ENCODE data around the gene CAMK1. TPM values are rescaled to one million over a fixed set of nuclear protein-coding genes. Genes with fewer than 3 reads are reported as not detected.

Gene CAMK1
- total and polyA plus RNA-seq, 2 donors (not counting 1 experiment from before 2014, with no cell fraction given), result 27.7 to 64.2 TPM

GRCh38 chr3:9745521-9745920 lies 24.2 kb downstream of the CAMK1 start:
- Histone ChIP-seq H4K20me1 (ENCODE audit: control insufficient read depth, extremely low read depth, insufficient read depth, low read length) (no peaks in the 10 kb centered on the region), H3K27me3 (ENCODE audit: control insufficient read depth, insufficient read depth, low read length) (no peaks in the 10 kb centered on the region), H3K4me2 (ENCODE audit: extremely low read depth, insufficient read depth, low read length) (no peak overlapping the region), H3K4me1 (ENCODE audit: control insufficient read depth, extremely low read depth, insufficient read depth, low read length) (peaks cover 11% of the 10 kb centered on the region), H3K36me3 (ENCODE audit: control insufficient read depth, insufficient read depth, low read length) (peaks cover 38% of the 10 kb centered on the region), H3K79me2 (ENCODE audit: control insufficient read depth, insufficient read depth, low read length) (peaks cover under 1% of the 10 kb centered on the region), H3K27ac (ENCODE audit: insufficient read depth, low read length) (no peak overlapping the region), H2AFZ (ENCODE audit: low read length) (no peak overlapping the region), H3K9ac (ENCODE audit: insufficient read depth, low read length) (no peak overlapping the region), H3K4me3 (replicated peaks in 1 of 4; ENCODE audit: control extremely low read depth in 1 of 4, insufficient read depth in 1 of 4, low read depth in 3 of 4, low read length in 4 of 4) (no peak overlapping the region), H3K9me3 (ENCODE audit: control insufficient read depth, insufficient read depth, low read depth, low read length) (no peaks in the 10 kb centered on the region)
- DNase-seq (ENCODE audit: low read depth in 2 of 2), result no peak
- TF ChIP-seq EZH2 (IDR thresholded peaks at IDR 0.05; ENCODE audit: low read length, missing control alignments), result no peak
- TF ChIP-seq, protein P1, sequence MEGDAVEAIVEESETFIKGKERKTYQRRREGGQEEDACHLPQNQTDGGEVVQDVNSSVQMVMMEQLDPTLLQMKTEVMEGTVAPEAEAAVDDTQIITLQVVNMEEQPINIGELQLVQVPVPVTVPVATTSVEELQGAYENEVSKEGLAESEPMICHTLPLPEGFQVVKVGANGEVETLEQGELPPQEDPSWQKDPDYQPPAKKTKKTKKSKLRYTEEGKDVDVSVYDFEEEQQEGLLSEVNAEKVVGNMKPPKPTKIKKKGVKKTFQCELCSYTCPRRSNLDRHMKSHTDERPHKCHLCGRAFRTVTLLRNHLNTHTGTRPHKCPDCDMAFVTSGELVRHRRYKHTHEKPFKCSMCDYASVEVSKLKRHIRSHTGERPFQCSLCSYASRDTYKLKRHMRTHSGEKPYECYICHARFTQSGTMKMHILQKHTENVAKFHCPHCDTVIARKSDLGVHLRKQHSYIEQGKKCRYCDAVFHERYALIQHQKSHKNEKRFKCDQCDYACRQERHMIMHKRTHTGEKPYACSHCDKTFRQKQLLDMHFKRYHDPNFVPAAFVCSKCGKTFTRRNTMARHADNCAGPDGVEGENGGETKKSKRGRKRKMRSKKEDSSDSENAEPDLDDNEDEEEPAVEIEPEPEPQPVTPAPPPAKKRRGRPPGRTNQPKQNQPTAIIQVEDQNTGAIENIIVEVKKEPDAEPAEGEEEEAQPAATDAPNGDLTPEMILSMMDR (conservative IDR thresholded peaks at IDR 0.05 in 1 of 2, IDR thresholded peaks at IDR 0.05 in 1 of 2; ENCODE audit: low read depth in 1 of 2, low read length in 2 of 2), result no peak

GRCh38 chr3:9744162-9744561 lies 25.6 kb downstream of the CAMK1 start:
- Histone ChIP-seq H3K4me2 (ENCODE audit: extremely low read depth, insufficient read depth, low read length) (no peak overlapping the region), H4K20me1 (ENCODE audit: control insufficient read depth, extremely low read depth, insufficient read depth, low read length) (no peaks in the 10 kb centered on the region), H3K4me1 (ENCODE audit: control insufficient read depth, extremely low read depth, insufficient read depth, low read length) (peaks cover 11% of the 10 kb centered on the region), H2AFZ (ENCODE audit: low read length) (no peak overlapping the region), H3K27me3 (ENCODE audit: control insufficient read depth, insufficient read depth, low read length) (no peaks in the 10 kb centered on the region), H3K9ac (ENCODE audit: insufficient read depth, low read length) (no peak overlapping the region), H3K27ac (ENCODE audit: insufficient read depth, low read length) (no peak overlapping the region), H3K4me3 (replicated peaks in 1 of 4; ENCODE audit: control extremely low read depth in 1 of 4, insufficient read depth in 1 of 4, low read depth in 3 of 4, low read length in 4 of 4) (no peak overlapping the region), H3K9me3 (ENCODE audit: control insufficient read depth, insufficient read depth, low read depth, low read length) (no peaks in the 10 kb centered on the region), H3K36me3 (ENCODE audit: control insufficient read depth, insufficient read depth, low read length) (peaks cover 47% of the 10 kb centered on the region), H3K79me2 (ENCODE audit: control insufficient read depth, insufficient read depth, low read length) (peaks cover 2% of the 10 kb centered on the region)
- no peak for DNase-seq (ENCODE audit: low read depth in 2 of 2)
- TF ChIP-seq EZH2 (IDR thresholded peaks at IDR 0.05; ENCODE audit: low read length, missing control alignments), result no peak
- TF ChIP-seq, protein P1 (conservative IDR thresholded peaks at IDR 0.05 in 1 of 2, IDR thresholded peaks at IDR 0.05 in 1 of 2; ENCODE audit: low read depth in 1 of 2, low read length in 2 of 2), result no peak

DNA sequence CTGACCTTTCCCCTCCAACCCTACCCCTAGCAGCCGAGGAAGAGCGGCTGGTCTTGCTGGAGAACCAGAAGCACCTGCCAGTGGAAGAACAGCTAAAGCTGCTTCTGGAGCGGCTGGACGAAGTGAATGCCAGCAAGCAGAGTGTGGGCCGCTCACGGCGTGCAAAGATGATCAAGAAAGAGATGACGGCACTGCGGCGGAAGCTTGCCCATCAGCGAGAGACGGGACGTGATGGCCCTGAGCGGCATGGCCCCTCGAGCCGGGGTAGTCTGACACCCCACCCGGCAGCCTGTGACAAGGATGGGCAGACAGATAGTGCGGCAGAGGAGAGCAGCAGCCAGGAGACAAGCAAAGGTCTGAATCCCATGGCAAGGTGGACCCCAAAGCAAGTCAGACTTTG lies 26.2 kb downstream of the CAMK1 start:
- peaks cover 51% of the 10 kb centered on the region for H3K36me3 ChIP-seq (ENCODE audit: control insufficient read depth, insufficient read depth, low read length)
- H3K27ac ChIP-seq (ENCODE audit: insufficient read depth, low read length), result no peak overlapping the region
- H3K27me3 ChIP-seq (ENCODE audit: control insufficient read depth, insufficient read depth, low read length), result no peaks in the 10 kb centered on the region

More for the DNA sequence above, 26.2 kb downstream of the CAMK1 start:
- Histone ChIP-seq H2AFZ (ENCODE audit: low read length) (no peak overlapping the region), H3K9me3 (ENCODE audit: control insufficient read depth, insufficient read depth, low read depth, low read length) (no peaks in the 10 kb centered on the region), H3K79me2 (ENCODE audit: control insufficient read depth, insufficient read depth, low read length) (peaks cover 3% of the 10 kb centered on the region), H4K20me1 (ENCODE audit: control insufficient read depth, extremely low read depth, insufficient read depth, low read length) (no peaks in the 10 kb centered on the region), H3K4me1 (ENCODE audit: control insufficient read depth, extremely low read depth, insufficient read depth, low read length) (peaks cover 8% of the 10 kb centered on the region), H3K4me2 (ENCODE audit: extremely low read depth, insufficient read depth, low read length) (no peak overlapping the region), H3K4me3 (replicated peaks in 1 of 4; ENCODE audit: control extremely low read depth in 1 of 4, insufficient read depth in 1 of 4, low read depth in 3 of 4, low read length in 4 of 4) (no peak overlapping the region), H3K9ac (ENCODE audit: insufficient read depth, low read length) (no peak overlapping the region)
- no peak for DNase-seq (ENCODE audit: low read depth in 2 of 2)
- TF ChIP-seq, protein P1 (conservative IDR thresholded peaks at IDR 0.05 in 1 of 2, IDR thresholded peaks at IDR 0.05 in 1 of 2; ENCODE audit: low read depth in 1 of 2, low read length in 2 of 2), result no peak
- no peak for TF ChIP-seq EZH2 (IDR thresholded peaks at IDR 0.05; ENCODE audit: low read length, missing control alignments)
